ENCODE data around the gene DHX36.

DNA sequence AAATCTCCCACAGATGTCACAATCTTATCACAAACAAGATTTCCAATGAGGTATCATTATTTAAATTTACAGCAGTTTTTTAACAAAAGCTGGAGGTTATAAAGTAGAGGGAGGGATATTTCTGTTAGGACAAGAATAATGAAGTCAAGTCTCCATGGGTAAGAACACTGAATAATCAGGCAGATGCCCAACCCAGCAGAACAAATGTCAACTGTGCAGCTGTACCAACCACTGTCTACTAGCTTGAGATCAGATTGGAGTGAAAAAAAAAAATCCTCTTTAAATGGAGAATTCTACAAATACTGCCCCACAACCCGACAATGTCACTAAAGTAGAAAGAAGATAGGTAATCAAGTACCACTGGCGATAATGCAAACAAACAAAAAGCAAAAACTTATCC, 30.3 kb downstream of the DHX36 start:
- no peak for TF ChIP-seq EZH2phosphoT487 (IDR thresholded peaks at IDR 0.05)
- TF ChIP-seq EZH2 (IDR thresholded peaks at IDR 0.05): no peak

Data from neural progenitor cell (in vitro differentiated cells).